SU-DHL-6 (cell line): ENCODE results near the gene CREBBP.

Experiments used
- H2AFZ ChIP-seq: fragments of 200-600 bp; sonication (generic); 2 replicates; pipeline ENCODE4 v1.6.1; 2014; ENCODE audit warnings: low read depth, mild to moderate bottlenecking, moderate library complexity, mixed read lengths, antibody characterized with exemption, low read length; ENCODE audit not compliant: severe bottlenecking
- H3F3A ChIP-seq: fragments of 200-600 bp; shearing (Covaris generic); 2 replicates; pipeline ENCODE4 v1.6.0; 2016; ENCODE audit warnings: antibody characterized with exemption, mild to moderate bottlenecking; ENCODE audit not compliant: insufficient read depth
- H3K27ac ChIP-seq: fragments of 200-600 bp; sonication (generic); 2 replicates; pipeline ENCODE4 v1.5.1; 2016; ENCODE audit warnings: low read depth, mild to moderate bottlenecking, low read length, moderate library complexity, mixed read lengths
- H3K27me3 ChIP-seq: fragments of 200-600 bp; sonication (generic), shearing (Covaris generic); 2 replicates; pipeline ENCODE4 v1.6.0; 2014; ENCODE audit warnings: mild to moderate bottlenecking, low read length
- H3K36me3 ChIP-seq: fragments of 200-600 bp; sonication (generic); 2 replicates; pipeline ENCODE4 v1.6.1; 2014; ENCODE audit warnings: mild to moderate bottlenecking, low read length, mixed read lengths
- H3K4me2 ChIP-seq: fragments of 300-600, 200-600 bp; shearing (Covaris generic), sonication (generic); 2 replicates; pipeline ENCODE4 v1.6.0; 2014; ENCODE audit warnings: low read length, low read depth, mild to moderate bottlenecking; ENCODE audit not compliant: poor library complexity, severe bottlenecking
- H3K4me3 ChIP-seq: fragments of 200-600 bp; sonication (generic); 2 replicates; pipeline ENCODE4 v1.5.1; 2014; ENCODE audit warnings: antibody characterized with exemption, low read length, mild to moderate bottlenecking, mixed read lengths; ENCODE audit not compliant: insufficient read depth, poor library complexity, severe bottlenecking
- H3K79me2 ChIP-seq: fragments of 200-600 bp; sonication (generic); 2 replicates; pipeline ENCODE4 v1.6.1; 2014; ENCODE audit warnings: mild to moderate bottlenecking, low read length, moderate library complexity; ENCODE audit not compliant: insufficient read depth
- H3K9ac ChIP-seq: fragments of 200-600 bp; sonication (generic); 2 replicates; pipeline ENCODE4 v1.7.0; 2014; ENCODE audit warnings: mild to moderate bottlenecking, low read length
- H3K9me2 ChIP-seq: fragments of 200-600 bp; sonication (generic); replicated peaks from 2 replicates; pipeline ENCODE4 v1.6.1; 2014; ENCODE audit warnings: low read length; ENCODE audit not compliant: insufficient read depth
- H3K9me3 ChIP-seq: fragments of 200-600 bp; sonication (generic); 2 replicates; pipeline ENCODE4 v1.6.1; 2014; ENCODE audit warnings: low read length, mixed read lengths; ENCODE audit not compliant: insufficient read depth
- H4K20me1 ChIP-seq: fragments of 200-600 bp; sonication (generic); 2 replicates; pipeline ENCODE4 v1.6.1; 2014; ENCODE audit warnings: low read depth, mild to moderate bottlenecking, antibody characterized with exemption, low read length, moderate library complexity, mixed read lengths
- EZH2phosphoT487 ChIP-seq: fragments of 200-600 bp; sonication (generic), shearing (Covaris generic); conservative IDR thresholded peaks from 2 replicates; pipeline ENCODE4 v1.6.1; 2018; ENCODE audit warnings: mild to moderate bottlenecking, antibody characterized with exemption, low read length, moderate library complexity, mixed read lengths
- TF ChIP-seq, protein P1 (sequence below): fragments of 200-600 bp; sonication (generic); IDR thresholded peaks from one replicate; pipeline ENCODE4 v1.5.1; 2017; ENCODE audit warnings: antibody characterized with exemption, mild to moderate bottlenecking, low read length, moderate library complexity; ENCODE audit not compliant: insufficient read depth, poor library complexity, severe bottlenecking

The CREBBP gene

DNA sequence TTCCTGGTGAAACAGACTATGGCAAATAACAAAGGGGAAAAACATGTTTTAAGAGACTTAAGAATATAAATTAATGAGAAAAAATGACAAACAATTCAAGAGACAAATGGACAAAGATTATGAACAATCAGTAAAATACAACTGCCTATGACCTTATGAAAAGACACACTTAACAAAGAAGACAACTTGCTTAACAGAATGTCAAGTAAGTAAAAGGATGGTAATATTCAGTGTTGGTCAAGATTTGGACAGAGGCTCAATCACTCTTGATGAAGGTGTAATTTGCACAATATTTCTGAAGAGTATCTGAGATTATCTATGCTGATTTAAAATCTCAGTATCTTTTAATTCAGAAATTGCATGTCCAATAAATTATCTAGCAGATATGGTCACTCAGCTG, 34.4 kb downstream of the CREBBP start:
- no peaks in the 10 kb centered on the region for H3K9me3 ChIP-seq
- no peaks in the 10 kb centered on the region for H3K9me2 ChIP-seq
- H3K27me3 ChIP-seq, result no peaks in the 10 kb centered on the region
- H3K4me2 ChIP-seq, result no peak overlapping the region
- peaks cover 21% of the 10 kb centered on the region for H4K20me1 ChIP-seq
- H3K36me3 ChIP-seq, result no peaks in the 10 kb centered on the region
- H3K4me3 ChIP-seq, result no peak overlapping the region
- H3F3A ChIP-seq, result no peaks in the 10 kb centered on the region
- no peak overlapping the region for H3K27ac ChIP-seq
- no peak overlapping the region for H3K9ac ChIP-seq
- H3K79me2 ChIP-seq, result peaks cover 96% of the 10 kb centered on the region
- no peak overlapping the region for H2AFZ ChIP-seq
- TF ChIP-seq, protein P1, sequence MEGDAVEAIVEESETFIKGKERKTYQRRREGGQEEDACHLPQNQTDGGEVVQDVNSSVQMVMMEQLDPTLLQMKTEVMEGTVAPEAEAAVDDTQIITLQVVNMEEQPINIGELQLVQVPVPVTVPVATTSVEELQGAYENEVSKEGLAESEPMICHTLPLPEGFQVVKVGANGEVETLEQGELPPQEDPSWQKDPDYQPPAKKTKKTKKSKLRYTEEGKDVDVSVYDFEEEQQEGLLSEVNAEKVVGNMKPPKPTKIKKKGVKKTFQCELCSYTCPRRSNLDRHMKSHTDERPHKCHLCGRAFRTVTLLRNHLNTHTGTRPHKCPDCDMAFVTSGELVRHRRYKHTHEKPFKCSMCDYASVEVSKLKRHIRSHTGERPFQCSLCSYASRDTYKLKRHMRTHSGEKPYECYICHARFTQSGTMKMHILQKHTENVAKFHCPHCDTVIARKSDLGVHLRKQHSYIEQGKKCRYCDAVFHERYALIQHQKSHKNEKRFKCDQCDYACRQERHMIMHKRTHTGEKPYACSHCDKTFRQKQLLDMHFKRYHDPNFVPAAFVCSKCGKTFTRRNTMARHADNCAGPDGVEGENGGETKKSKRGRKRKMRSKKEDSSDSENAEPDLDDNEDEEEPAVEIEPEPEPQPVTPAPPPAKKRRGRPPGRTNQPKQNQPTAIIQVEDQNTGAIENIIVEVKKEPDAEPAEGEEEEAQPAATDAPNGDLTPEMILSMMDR, result no peak
- no peak for TF ChIP-seq EZH2phosphoT487

DNA sequence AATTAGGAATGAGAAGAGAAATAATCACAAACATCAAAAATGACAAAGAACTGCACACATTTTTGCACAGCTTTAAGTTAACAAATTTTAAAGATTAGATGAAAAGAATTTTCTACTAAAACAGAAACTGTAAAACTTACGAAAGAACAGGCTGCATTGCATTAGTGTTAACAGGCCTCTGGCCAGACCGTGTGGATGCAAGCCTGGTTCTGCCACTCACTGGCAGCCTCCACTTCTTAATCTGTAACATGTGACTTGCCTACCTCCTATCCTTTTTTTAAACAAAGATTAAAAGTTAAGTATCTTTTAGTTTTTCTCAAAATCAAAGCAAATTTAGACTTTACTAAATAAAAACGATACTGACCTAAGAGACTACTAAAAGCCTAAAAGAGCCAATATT, 37.5 kb downstream of the CREBBP start:
- Histone ChIP-seq H3K36me3 (0 out of 2 replicates have a peak, but pooled peaks cover 3% of the 10 kb centered on the region), H3K79me2 (peaks cover 98% of the 10 kb centered on the region), H2AFZ (no peak overlapping the region), H3K4me3 (no peak overlapping the region), H3F3A (no peaks in the 10 kb centered on the region), H3K9ac (no peak overlapping the region), H3K27me3 (no peaks in the 10 kb centered on the region), H3K9me2 (no peaks in the 10 kb centered on the region), H3K9me3 (no peaks in the 10 kb centered on the region), H4K20me1 (peaks cover 32% of the 10 kb centered on the region), H3K4me2 (no peak overlapping the region), H3K27ac (no peak overlapping the region)
- TF ChIP-seq, protein P1, result no peak
- TF ChIP-seq EZH2phosphoT487, result no peak

DNA sequence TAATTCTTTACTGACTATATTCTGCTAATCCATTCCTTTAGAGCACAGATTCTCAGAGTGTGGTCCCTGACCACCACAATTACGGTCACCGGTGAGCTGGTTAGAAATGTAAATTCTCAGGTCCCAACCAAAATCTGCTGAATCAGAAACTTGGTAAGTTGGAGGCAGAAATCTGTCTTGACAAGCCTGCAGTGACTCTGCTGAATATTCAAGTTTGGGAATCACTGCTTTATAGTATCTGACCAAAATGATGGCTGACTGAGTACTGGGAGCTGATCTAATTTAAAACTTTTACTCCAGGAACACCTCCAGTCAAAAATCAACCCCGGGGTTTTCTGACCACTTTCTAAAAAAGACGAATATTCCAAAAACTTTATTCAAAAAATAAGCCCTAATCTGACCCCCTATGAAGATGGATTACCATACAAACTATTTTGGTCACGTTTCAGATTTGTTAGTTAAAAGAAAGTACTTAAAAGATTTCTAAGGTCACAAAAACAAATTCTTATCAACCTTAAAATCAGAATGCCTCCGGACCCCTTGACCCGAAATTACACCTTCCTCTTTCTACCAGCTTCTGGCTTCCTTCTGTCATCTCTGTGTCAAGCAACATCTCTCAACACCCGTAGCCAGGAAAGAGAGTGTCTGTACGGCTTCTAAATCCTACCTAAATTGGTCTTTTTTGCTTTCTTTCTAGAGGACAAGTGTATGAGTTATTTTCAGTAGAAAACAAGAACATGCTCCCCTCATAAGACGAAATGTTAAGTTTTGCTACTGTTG, 38.6 kb downstream of the CREBBP start:
- Histone ChIP-seq H3K9me3 (no peaks in the 10 kb centered on the region), H3K9me2 (no peaks in the 10 kb centered on the region), H3K27me3 (no peaks in the 10 kb centered on the region), H3K36me3 (0 out of 2 replicates have a peak, but pooled peaks cover 3% of the 10 kb centered on the region), H3K4me2 (peak overlapping the region; percentile 25), H3K9ac (no peak overlapping the region), H3F3A (no peaks in the 10 kb centered on the region), H4K20me1 (peaks cover 31% of the 10 kb centered on the region), H2AFZ (no peak overlapping the region), H3K27ac (0 out of 2 replicates have a peak overlapping the region, but pooled peaks have one; percentile 15), H3K79me2 (peaks cover 96% of the 10 kb centered on the region), H3K4me3 (no peak overlapping the region)
- TF ChIP-seq, protein P1, result no peak
- TF ChIP-seq EZH2phosphoT487, result no peak
